A673 (cell line): ENCODE results near the gene ABHD15. TPM values are rescaled to one million over a fixed set of nuclear protein-coding genes. Genes with fewer than 3 reads are reported as not detected.

Experiments used
- BruUV-seq: library from RNA; stranded (reverse); fragments of 400-500 nt; replicated peaks from 2 replicates; lab custom pipeline; 2021; lab: Mats Ljungman, UMichigan
- CTCF ChIA-PET: fragments of 300-600 bp; sonication (Branson Sonifier 250); formaldehyde crosslinking; loops from one replicate; lab custom pipeline; 2022; ENCODE audit warnings: antibody characterized with exemption; lab: Charles Lee
- POLR2A ChIA-PET: fragments of 300-600 bp; sonication (Branson Sonifier 250); formaldehyde crosslinking; loops from one replicate; lab custom pipeline; 2022; ENCODE audit warnings: antibody characterized with exemption; ENCODE audit not compliant: low non-redundant PET; lab: Charles Lee
- DNase-seq: peaks from one replicate; pipeline ENCODE4 v3.0.0-alpha.2; 2015; ENCODE audit warnings: low spot score
- H3K27ac ChIP-seq: fragments of 200-600 bp; sonication (generic); 2 replicates; pipeline ENCODE4 v1.5.1; 2016; ENCODE audit warnings: mixed run types, low read depth, mild to moderate bottlenecking, mixed read lengths, antibody characterized with exemption, low read length; ENCODE audit not compliant: poor library complexity, severe bottlenecking
- H3K27me3 ChIP-seq: fragments of 200-600 bp; sonication (generic); replicated peaks from 2 replicates; pipeline ENCODE4 v1.6.1; 2017; ENCODE audit warnings: mixed run types, low read depth, mild to moderate bottlenecking, mixed read lengths, antibody characterized with exemption, low read length; ENCODE audit not compliant: insufficient read depth, poor library complexity
- H3K36me3 ChIP-seq: fragments of 200-600 bp; sonication (generic); 2 replicates; pipeline ENCODE4 v1.6.1; 2016; ENCODE audit warnings: mixed run types, mild to moderate bottlenecking, mixed read lengths, antibody characterized with exemption, low read length; ENCODE audit not compliant: insufficient read depth, poor library complexity, severe bottlenecking
- H3K4me1 ChIP-seq: fragments of 200-600 bp; sonication (generic); 2 replicates; pipeline ENCODE4 v1.6.1; 2017; ENCODE audit warnings: mixed run types, mild to moderate bottlenecking, mixed read lengths, antibody characterized with exemption, low read length; ENCODE audit not compliant: insufficient read depth, poor library complexity, severe bottlenecking
- H3K4me3 ChIP-seq: fragments of 200-600 bp; sonication (generic); 2 replicates; pipeline ENCODE4 v1.5.1; 2016; ENCODE audit warnings: low read depth, mixed run types, mild to moderate bottlenecking, mixed read lengths, low read length; ENCODE audit not compliant: poor library complexity, severe bottlenecking
- H3K9me3 ChIP-seq: fragments of 200-600 bp; sonication (generic); 2 replicates; pipeline ENCODE4 v1.6.1; 2016; ENCODE audit warnings: mixed run types, low read depth, mild to moderate bottlenecking, mixed read lengths, antibody characterized with exemption, low read length; ENCODE audit not compliant: poor library complexity, severe bottlenecking
- EZH2 ChIP-seq: fragments of 200-600 bp; sonication (generic); IDR thresholded peaks from 2 replicates; pipeline ENCODE4 v1.6.1; 2017; ENCODE audit warnings: borderline replicate concordance, low read depth, mild to moderate bottlenecking, mixed read lengths, antibody characterized with exemption, low read length; ENCODE audit not compliant: poor library complexity, severe bottlenecking
- intact Hi-C: fragments of 100-400 bp; cut with micrococcal nuclease; formaldehyde crosslinking; loops from one replicate; pipeline ENCODE4 v1.10.0; 2022; ENCODE audit not compliant: unreplicated experiment
- total RNA-seq: library from RNA; stranded (reverse); gene quantifications from 2 replicates; pipeline ENCODE4 v1.2.3, GENCODE V29; 2021
- TF ChIP-seq, protein P1 (sequence below): fragments of 300-800, 200-600 bp; sonication (generic); conservative IDR thresholded peaks from 2 replicates; pipeline ENCODE4 v1.5.1; 2017; ENCODE audit warnings: low read depth, mild to moderate bottlenecking, antibody characterized with exemption, low read length, moderate library complexity, mixed read lengths

ABHD15 gene
- total RNA-seq, 1 experiment from 2014 or later, result 5.4 TPM

DNA sequence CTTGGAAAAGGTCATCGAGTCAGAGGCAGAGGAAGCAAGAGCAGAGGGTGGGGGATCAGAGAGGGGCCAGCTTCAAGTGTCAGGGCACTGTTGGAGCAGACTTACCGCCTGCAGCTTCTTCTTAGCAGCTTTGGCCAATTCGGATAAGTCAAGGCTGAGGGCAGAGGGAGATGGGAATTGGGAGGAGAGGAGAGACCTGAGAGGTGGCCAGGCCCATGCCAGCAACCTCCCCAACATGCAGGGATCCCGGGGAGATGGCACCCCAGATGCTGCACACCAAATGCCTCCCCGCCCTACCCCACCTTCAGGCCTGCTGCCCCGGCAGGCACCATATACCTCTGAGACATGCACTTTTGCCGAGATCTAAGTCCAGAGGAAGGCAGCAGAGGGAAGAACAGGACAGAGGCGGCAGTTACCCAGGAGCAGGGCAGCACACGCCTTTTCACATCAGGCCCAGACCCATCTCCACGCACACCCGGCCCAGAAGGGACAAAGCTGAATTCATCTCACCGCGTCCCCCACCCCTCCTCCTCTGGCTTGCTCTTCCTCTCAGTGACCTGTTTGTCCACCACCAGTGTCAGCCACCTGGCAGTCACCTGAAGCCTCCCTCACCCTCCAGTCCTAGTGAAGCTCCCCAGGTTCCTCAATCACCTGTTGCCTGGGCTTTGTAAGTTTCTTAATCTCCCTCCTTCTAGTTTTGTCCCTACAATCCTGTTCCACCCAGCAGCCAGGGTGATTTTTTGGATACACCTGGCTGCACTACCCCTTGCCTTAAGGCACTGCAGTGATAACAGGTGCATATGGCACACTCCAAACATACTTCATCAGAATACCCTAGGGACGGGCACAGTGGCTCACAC is 12.0 kb upstream of the ABHD15 start:
- intact Hi-C loops, result no loop called here
- H3K4me3 ChIP-seq, result no peak overlapping the region
- peaks cover 4% of the 10 kb centered on the region for H3K4me1 ChIP-seq
- DNase-seq, result no peak
- TF ChIP-seq EZH2, result no peak
- TF ChIP-seq, protein P1, sequence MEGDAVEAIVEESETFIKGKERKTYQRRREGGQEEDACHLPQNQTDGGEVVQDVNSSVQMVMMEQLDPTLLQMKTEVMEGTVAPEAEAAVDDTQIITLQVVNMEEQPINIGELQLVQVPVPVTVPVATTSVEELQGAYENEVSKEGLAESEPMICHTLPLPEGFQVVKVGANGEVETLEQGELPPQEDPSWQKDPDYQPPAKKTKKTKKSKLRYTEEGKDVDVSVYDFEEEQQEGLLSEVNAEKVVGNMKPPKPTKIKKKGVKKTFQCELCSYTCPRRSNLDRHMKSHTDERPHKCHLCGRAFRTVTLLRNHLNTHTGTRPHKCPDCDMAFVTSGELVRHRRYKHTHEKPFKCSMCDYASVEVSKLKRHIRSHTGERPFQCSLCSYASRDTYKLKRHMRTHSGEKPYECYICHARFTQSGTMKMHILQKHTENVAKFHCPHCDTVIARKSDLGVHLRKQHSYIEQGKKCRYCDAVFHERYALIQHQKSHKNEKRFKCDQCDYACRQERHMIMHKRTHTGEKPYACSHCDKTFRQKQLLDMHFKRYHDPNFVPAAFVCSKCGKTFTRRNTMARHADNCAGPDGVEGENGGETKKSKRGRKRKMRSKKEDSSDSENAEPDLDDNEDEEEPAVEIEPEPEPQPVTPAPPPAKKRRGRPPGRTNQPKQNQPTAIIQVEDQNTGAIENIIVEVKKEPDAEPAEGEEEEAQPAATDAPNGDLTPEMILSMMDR, result no peak
- no peak overlapping the region for H3K27ac ChIP-seq
- no peaks in the 10 kb centered on the region for H3K9me3 ChIP-seq
- ChIA-PET POLR2A (no interaction called here), CTCF (interaction anchor here (0.8 to 1.5 kb wide), 3 partner anchors 9 to 515 kb away, joined by 3 to 4 read pairs (median 3); no protein-coding TSS in a partner anchor)
- no TSS peak for BruUV-seq
- peaks cover 93% of the 10 kb centered on the region for H3K36me3 ChIP-seq
- no peaks in the 10 kb centered on the region for H3K27me3 ChIP-seq

DNA sequence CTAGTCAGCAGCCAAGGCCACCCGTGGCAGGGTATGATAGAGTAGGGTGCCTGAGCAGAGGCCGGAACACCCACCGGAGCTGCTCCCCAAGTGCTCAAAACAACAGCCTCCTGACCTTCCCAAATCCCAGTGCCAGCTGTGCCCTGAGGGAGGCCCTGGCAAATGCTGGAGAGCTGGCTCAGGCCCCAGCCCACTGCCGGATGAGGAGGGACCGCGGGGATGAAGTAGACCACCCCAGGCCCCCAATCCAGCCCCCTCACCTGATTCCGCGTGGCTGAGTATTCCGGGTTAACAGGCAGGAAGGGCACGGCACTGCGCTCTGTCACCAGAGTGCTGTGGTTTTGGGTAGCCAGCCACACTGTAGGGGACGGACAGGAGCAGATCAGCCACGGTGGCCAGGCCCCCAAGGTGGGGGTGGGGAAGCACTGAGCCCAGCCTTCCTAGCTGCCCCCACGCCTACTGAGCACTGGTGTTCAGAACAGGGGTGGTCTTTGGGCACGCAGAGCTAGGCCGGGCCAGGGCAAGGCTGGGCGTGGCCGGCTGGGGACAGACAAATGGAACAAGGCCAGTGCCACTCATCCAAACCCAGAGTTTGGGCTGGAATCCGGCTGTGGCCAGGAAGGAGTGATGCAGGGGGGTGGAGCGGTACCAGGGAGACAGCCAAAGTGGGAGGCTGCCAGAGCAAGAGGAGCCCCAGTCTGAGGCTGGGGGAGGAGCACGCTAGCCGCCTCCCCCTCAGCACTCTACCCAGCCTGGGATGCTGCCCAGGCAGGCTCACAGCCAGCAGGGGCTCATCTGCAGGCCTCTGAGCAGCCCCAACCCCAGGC is 10.8 kb upstream of the ABHD15 start:
- H3K27me3 ChIP-seq, result no peaks in the 10 kb centered on the region
- no TSS peak for BruUV-seq
- H3K4me3 ChIP-seq, result no peak overlapping the region
- POLR2A ChIA-PET, result no interaction called here
- no peaks in the 10 kb centered on the region for H3K9me3 ChIP-seq
- intact Hi-C loops, result no loop called here
- TF ChIP-seq, protein P1, result no peak
- TF ChIP-seq EZH2, result no peak
- peak; percentile 41 for DNase-seq
- H3K36me3 ChIP-seq, result peaks cover 91% of the 10 kb centered on the region
- no peak overlapping the region for H3K27ac ChIP-seq
- CTCF ChIA-PET, result interaction anchor here (0.8 kb wide), 1 partner anchor 11 kb away, joined by 3 read pairs; no protein-coding TSS in a partner anchor
- peaks cover 16% of the 10 kb centered on the region for H3K4me1 ChIP-seq

DNA sequence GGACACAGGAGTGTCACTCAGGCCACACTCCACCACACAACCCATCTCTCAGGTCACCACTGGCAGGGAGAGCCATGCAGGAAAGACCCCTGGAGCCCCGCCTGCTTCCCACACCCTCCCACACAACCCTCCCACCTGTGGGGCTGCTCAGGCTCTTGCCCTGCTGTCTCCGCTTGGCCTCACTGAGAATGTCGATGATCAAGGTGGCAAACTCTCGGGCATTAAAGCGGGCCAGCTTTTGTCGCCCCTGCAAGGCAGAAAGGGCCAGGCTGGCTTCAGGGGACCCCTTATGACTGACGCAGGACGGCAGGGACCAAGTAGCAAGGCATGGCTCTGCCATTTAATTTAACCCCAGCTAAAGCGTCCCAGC is 10.1 kb upstream of the ABHD15 start:
- ChIA-PET CTCF (no interaction called here), POLR2A (no interaction called here)
- Histone ChIP-seq H3K27me3 (no peaks in the 10 kb centered on the region), H3K9me3 (no peaks in the 10 kb centered on the region), H3K4me1 (peaks cover 16% of the 10 kb centered on the region), H3K27ac (no peak overlapping the region), H3K4me3 (no peak overlapping the region), H3K36me3 (peaks cover 85% of the 10 kb centered on the region)
- intact Hi-C loops, result no loop called here
- DNase-seq, result no peak
- BruUV-seq, result no TSS peak
- no peak for TF ChIP-seq EZH2
- TF ChIP-seq, protein P1, result no peak
